Putamen (tissue), 1 donor: ENCODE data around the gene FRMD4A.
"Not testable (repeated sequence)": the region's sequence is repeated elsewhere in the genome, so short reads cannot be mapped to it uniquely, and the experiment has no call there.

Experiments
- DNase-seq: peaks from one replicate; pipeline ENCODE4 v3.0.0-alpha.2; 2016; ENCODE audit warnings: low spot score

Gene FRMD4A

GRCh38 chr10:14240253-14241189 lies 90.2 kb downstream of the FRMD4A start:
- DNase-seq, result peak; percentile 10

GRCh38 chr10:14238659-14239058 lies 92.1 kb downstream of the FRMD4A start:
- DNase-seq, result not testable (repeated sequence)

- no peak for DNase-seq
These were observed 94.4 kb downstream of the FRMD4A start for GRCh38 chr10:14236341-14236740.

DNA sequence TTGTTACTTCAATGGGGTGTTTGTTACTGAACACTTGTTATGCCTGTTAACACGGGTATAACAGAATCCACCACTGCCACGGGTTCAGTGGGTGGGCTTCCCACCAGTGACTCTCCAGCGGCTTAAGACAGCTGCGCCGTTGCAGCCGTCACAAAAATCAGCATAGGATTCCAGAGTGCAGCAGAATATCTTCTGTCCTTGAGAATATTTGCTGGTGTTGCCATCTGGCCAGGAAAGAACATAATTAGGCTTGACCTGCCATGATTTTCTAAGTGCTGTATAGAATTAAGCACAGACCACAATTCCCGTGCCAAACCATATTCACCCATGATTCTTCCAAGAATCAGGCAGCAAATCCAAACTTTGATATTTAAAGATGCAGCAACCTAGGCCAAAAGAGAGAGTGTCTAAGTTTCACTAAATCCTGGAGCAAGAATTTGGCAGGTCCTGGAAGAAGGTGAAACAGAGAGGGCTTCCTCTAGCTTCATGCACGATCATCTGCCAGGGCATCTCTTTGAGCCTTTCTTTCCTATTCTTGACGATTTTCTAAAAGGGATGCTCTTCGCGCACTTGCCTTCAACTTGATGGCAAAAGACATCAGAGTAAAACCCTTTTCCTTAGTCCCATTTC lies 95.0 kb downstream of the FRMD4A start:
- DNase-seq, result no peak

DNA sequence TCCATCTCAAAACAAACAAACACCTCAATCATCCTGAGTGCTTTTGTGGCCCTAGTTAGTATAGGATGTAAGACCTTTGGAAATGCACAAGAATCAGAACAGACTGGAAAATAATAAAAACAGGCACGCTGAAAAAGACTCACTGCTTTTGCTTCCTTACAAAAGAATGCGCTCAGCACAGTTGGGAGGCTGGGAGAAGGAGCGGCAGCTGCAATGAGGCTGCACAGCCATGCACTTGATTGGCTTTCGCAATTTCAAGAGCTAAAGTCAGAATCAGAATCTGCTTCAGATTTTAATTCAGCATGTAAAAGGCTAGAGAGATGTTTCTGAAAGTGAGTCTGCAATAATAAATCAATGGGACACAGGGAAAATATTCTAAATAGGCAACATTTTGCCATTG lies 97.2 kb downstream of the FRMD4A start:
- no peak for DNase-seq

DNA sequence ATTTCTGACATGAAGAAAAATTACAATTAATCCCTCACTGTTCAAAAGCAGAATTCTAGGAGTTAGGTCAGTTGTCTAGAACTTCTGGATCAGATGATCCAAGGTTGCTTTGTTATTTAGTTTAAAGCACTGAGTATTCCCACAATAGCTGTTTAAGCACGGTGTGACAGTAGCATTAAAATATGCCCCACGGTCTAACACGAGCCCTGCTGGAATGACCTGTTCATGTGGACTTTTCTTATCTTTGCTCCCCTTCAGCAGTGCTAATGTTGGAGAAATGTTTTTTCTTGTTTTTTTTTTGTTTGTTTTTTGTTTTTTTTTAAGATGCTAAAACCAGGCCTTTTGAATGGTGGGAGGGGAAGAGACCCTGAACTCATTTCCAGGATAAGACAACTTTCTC lies 101.9 kb downstream of the FRMD4A start:
- not testable (repeated sequence) for DNase-seq

GRCh38 chr10:14225379-14225778 lies 105.3 kb downstream of the FRMD4A start:
- DNase-seq, result peak; percentile 30

- no peak for DNase-seq
These were observed 110.7 kb downstream of the FRMD4A start for GRCh38 chr10:14220026-14220425.

- DNase-seq, result no peak
These were observed 111.3 kb downstream of the FRMD4A start for GRCh38 chr10:14219411-14219810.

GRCh38 chr10:14215641-14216040 lies 115.1 kb downstream of the FRMD4A start:
- DNase-seq, result peak; percentile 21

DNA sequence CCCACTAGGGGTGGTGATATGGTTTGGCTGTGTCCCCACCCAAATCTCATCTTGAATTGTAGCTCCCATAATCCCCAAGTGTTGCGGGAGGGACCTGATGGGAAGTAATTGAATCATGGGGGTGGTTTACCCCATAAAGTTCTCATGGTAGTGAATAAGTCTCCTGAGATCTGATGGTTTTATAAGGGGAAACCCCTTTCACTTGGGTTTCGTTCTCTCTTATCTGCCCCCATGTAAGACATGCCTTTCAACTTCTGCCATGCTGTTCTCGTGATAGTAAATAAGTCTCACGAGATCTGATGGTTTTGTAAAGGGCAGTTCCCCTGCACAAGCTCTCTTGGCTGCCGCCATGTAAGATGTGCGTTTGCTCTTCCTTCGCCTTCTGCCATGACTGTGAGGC lies 117.0 kb downstream of the FRMD4A start:
- not testable (repeated sequence) for DNase-seq

- no peak for DNase-seq
These were observed 119.1 kb downstream of the FRMD4A start for GRCh38 chr10:14211610-14212009.

GRCh38 chr10:14208231-14208630 lies 122.5 kb downstream of the FRMD4A start:
- DNase-seq, result no peak

- no peak for DNase-seq
These were observed 125.5 kb downstream of the FRMD4A start for GRCh38 chr10:14205233-14205632.

DNA sequence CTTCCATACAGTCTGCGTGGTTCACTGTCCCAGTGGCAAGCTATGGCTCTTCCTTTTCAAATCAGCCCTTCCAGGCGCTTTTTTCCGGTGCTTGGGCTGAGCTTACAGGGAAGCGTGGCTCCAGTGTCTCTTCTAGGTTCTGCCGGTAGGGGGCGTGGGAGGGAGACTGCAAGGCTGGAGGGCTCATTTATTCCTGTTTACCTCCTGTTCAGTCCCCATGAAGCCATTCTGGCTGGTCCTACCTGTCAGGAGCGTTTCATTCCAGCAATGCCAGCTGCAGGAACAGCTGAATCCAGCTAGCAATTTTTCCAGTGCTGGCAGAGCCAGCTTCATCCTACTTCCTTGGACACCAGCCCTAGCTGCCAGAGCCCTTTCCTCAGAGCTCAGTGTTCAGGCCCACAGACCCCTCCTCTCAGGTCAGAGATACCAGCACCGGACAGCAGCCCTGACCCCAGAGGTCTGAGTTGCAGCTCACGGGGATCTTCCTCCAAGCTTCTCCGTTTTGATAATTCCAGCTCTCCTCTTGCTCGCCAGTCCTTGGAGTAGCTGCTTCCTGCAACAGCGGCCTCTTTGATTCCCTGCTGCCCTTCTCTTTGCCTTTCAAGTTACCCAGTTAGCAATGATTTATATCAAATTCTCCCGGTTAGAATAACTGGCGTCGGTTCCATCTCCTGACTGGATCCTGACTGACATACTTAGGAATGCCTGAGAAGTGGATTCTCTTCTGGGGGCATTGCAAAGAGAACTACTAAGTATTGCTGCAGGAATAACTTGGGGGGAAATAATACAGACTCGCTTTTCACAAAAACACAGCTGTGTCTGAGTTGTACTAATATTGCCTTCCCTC lies 129.8 kb downstream of the FRMD4A start:
- DNase-seq, result no peak

DNA sequence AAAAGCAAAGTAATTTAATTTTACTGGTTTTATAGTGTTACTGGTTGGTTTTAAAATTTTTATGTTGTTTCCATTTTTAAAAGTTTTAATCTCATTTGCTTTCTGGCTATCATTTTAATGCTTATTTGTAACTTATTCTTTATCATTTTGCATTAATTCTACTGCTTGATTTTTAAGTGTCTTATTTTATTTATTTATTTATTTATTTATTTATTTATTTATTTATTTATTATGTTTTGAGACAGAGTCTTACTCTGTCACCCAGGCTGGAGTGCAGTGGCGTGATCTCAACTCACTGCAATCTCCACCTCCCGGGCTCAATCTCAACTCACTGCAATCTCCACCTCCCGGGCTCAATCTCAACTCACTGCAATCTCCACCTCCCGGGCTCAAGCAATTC lies 131.6 kb downstream of the FRMD4A start:
- not testable (repeated sequence) for DNase-seq

GRCh38 chr10:14198078-14198477 lies 132.6 kb downstream of the FRMD4A start:
- DNase-seq, result no peak

GRCh38 chr10:14196113-14196512 lies 134.6 kb downstream of the FRMD4A start:
- DNase-seq, result no peak

DNA sequence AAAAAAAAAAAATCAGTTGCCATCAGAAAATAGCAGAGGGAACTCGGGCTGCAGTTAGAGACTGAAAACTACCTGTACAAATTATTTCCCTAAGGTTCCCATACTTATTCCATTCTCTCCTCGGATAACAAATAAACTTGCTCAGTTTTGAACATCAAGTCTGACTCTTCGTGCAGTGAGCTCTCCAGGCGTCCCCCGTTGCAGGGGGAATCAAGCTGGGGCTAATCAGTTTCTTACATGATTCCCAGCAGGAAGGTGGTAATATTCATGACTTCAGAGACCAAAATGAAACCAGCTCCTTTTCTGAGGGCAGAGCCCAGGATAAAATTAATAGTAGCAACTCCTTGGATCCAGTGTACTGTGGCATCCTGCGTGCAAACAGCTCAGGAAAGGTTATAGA lies 135.3 kb downstream of the FRMD4A start:
- no peak for DNase-seq

- no peak for DNase-seq
These were observed 138.0 kb downstream of the FRMD4A start for GRCh38 chr10:14192746-14193145.

DNA sequence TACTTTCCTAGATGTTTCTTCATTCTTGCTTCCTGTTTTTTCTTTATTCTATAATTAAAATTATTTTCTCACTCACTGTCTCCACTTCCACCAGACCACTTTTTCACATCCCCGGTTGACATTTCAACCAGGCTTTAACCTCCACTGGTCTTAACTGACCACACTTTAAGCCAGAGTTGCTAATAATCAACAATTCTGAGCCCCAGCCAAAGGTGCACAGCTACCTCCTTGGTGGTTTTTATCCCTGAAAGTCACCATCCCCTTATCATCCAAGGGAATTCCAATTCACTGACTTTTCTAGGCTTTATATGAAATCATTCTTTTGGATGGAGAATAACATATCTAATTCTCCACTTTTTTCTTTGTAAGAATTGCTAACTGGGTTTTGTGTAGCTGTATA lies 138.9 kb downstream of the FRMD4A start:
- DNase-seq, result no peak

- DNase-seq, result no peak
These were observed 139.3 kb downstream of the FRMD4A start for GRCh38 chr10:14191407-14191806.
